ENCODE data around the gene ZNHIT2. TPM values are rescaled to one million over a fixed set of nuclear protein-coding genes. Genes with fewer than 3 reads are reported as not detected.
A peak's percentile ranks its signal among the peaks of the same experiment; 100 is the strongest.

ZNHIT2 gene
- total RNA-seq, 2 experiments from 2014 or later: 9.0 to 9.5 TPM

GRCh38 chr11:65131417-65131776 is 13.9 kb upstream of the ZNHIT2 start:
- H3K9me3 ChIP-seq (ENCODE audit: control insufficient read depth in 1 of 2, insufficient read depth in 1 of 2, low read length in 2 of 2): no peaks in the 10 kb centered on the region
- Mint-ChIP-seq H3K36me3 (ENCODE audit: low read depth) (peaks cover 87% of the 10 kb centered on the region), H3K27me3 (no peaks in the 10 kb centered on the region), H3K4me3 (peak overlapping the region; percentile 56), H3K27ac (peak overlapping the region; percentile 44), H3K9me3 (no peaks in the 10 kb centered on the region), H3K4me1 (ENCODE audit: low read depth) (peaks cover 40% of the 10 kb centered on the region)
- DNase-seq (peak in 1 of 14 experiments; percentile 16), ATAC-seq (ENCODE audit: poor library complexity) (no peak)
- peaks cover 44% of the 10 kb centered on the region for H3K4me1 ChIP-seq (ENCODE audit: insufficient read depth, low read length)
- intact Hi-C loops (cut with DNase I, micrococcal nuclease): loop anchor here in 1 of 2 experiments (5.0 kb wide), 1 partner anchor 214 kb away; the partner anchor contains the start of gene ATG2A
- TF ChIP-seq, protein P1, sequence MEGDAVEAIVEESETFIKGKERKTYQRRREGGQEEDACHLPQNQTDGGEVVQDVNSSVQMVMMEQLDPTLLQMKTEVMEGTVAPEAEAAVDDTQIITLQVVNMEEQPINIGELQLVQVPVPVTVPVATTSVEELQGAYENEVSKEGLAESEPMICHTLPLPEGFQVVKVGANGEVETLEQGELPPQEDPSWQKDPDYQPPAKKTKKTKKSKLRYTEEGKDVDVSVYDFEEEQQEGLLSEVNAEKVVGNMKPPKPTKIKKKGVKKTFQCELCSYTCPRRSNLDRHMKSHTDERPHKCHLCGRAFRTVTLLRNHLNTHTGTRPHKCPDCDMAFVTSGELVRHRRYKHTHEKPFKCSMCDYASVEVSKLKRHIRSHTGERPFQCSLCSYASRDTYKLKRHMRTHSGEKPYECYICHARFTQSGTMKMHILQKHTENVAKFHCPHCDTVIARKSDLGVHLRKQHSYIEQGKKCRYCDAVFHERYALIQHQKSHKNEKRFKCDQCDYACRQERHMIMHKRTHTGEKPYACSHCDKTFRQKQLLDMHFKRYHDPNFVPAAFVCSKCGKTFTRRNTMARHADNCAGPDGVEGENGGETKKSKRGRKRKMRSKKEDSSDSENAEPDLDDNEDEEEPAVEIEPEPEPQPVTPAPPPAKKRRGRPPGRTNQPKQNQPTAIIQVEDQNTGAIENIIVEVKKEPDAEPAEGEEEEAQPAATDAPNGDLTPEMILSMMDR (IDR thresholded peaks at IDR 0.05): no peak
- ChIA-PET CTCF (no interaction called here), POLR2A (interaction anchor here (0.6 to 3.1 kb wide), 3 partner anchors 9 to 352 kb away, joined by 3 to 18 read pairs (median 5); partner anchors contain the start of genes FAU, MRPL49 and TM7SF2)
- peaks cover 68% of the 10 kb centered on the region for H3K36me3 ChIP-seq (ENCODE audit: insufficient read depth, low read length)
- H3K27ac ChIP-seq (ENCODE audit: low read depth in 1 of 2, low read length in 2 of 2): no peak overlapping the region
- H3K27me3 ChIP-seq (ENCODE audit: control insufficient read depth in 1 of 2, insufficient read depth in 2 of 2, low read length in 2 of 2): no peaks in the 10 kb centered on the region
- no peak overlapping the region for H3K4me3 ChIP-seq (ENCODE audit: low read length)

DNA sequence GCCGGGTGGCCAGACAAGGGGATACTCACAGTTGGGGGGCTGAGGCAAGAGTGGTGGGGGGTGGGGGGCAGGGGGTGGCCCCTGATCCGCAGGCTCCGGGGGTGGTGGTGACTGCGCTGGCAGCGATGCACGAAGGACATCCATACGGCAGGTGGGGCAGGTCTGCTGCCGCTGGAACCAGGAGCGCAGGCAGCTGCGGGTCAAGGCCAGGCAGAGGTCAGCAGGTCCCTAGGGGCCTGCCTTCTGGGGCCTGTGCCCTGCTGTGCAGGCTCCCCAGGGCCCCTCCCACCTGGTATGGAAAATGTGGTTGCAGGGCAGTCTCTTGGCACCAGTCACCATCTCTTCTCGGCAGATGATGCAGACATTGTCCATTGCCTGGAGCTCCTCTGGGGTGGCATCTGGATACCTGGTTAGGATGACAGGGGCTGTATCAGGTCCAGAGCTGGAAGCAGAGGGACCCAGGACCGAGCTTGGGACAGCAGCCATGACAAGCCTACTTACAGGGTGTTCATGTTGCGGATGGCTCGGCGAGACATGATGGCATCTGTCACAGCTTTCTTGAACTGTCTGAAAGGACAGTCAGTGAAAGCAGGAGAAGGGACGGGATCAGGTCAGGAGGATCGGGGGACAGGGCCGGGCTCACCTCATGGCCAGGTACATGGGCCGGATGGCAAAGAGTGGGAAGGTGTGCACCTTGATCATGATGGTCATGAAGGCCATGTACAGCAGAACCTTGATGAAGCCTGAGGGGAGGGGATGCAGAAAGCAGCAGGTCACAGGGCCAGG is 13.3 kb upstream of the ZNHIT2 start:
- Mint-ChIP-seq H3K4me1 (ENCODE audit: low read depth) (peaks cover 35% of the 10 kb centered on the region), H3K27ac (peak overlapping the region; percentile 30), H3K27me3 (no peaks in the 10 kb centered on the region), H3K9me3 (no peaks in the 10 kb centered on the region), H3K36me3 (ENCODE audit: low read depth) (peaks cover 93% of the 10 kb centered on the region), H3K4me3 (peak overlapping the region; percentile 56)
- H3K36me3 ChIP-seq (ENCODE audit: insufficient read depth, low read length): peaks cover 74% of the 10 kb centered on the region
- no peak for ATAC-seq (ENCODE audit: poor library complexity)
- no peak overlapping the region for H3K27ac ChIP-seq (ENCODE audit: low read depth in 1 of 2, low read length in 2 of 2)
- ChIA-PET POLR2A (interaction anchor here (0.6 to 3.1 kb wide), 3 partner anchors 9 to 352 kb away, joined by 3 to 18 read pairs (median 6); partner anchors contain the start of genes FAU, MRPL49 and TM7SF2), CTCF (no interaction called here)
- intact Hi-C loops (cut with DNase I, micrococcal nuclease): loop anchor here in 1 of 2 experiments (5.0 kb wide), 1 partner anchor 214 kb away; the partner anchor contains the start of gene ATG2A
- peak in 1 of 14 experiments; percentile 23 for DNase-seq
- H3K4me3 ChIP-seq (ENCODE audit: low read length): no peak overlapping the region
- no peaks in the 10 kb centered on the region for H3K27me3 ChIP-seq (ENCODE audit: control insufficient read depth in 1 of 2, insufficient read depth in 2 of 2, low read length in 2 of 2)
- peaks cover 38% of the 10 kb centered on the region for H3K4me1 ChIP-seq (ENCODE audit: insufficient read depth, low read length)
- H3K9me3 ChIP-seq (ENCODE audit: control insufficient read depth in 1 of 2, insufficient read depth in 1 of 2, low read length in 2 of 2): no peaks in the 10 kb centered on the region
- TF ChIP-seq, protein P1 (IDR thresholded peaks at IDR 0.05): no peak

DNA sequence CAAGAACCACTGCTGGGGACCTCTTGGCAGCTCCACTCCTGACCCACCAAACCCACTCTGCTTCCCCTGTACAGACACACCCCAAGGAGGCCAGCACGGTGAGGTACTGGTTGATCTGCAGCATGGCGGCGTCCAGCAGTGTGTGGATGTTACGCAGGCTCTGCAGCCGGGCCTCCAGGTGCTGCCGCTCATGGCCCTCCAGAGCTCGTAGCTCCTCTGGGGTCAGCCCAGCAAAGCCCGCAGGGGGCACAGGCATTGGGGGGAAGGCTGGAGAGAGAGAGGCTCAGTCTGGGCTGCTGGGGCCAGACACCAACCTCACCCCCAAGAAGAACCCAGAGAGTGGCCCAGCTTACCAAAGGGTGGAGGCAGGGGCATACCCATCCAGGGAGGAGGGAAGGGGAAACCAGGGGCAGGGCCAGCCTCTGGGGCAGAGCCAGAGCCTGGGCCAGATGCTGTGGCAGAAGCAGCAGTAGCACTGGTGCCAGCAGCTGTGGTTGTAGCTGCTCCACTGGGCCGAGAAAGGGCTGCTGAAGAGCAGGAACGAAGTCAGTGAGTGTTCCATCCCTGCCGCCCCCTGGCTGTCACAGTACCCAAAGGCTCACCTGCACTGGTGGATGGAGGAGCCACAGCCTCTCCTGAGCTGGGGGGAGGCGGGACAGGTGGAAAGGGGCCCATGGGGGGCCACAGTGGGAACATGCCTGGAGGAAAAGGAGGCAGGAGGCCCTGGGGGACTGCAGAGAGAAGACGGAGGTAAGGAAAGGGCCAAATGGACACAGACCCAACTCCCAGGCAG is 12.3 kb upstream of the ZNHIT2 start:
- Mint-ChIP-seq H3K4me1 (ENCODE audit: low read depth) (peaks cover 26% of the 10 kb centered on the region), H3K36me3 (ENCODE audit: low read depth) (peaks cover 95% of the 10 kb centered on the region), H3K4me3 (peak overlapping the region; percentile 4), H3K27ac (peak overlapping the region; percentile 14), H3K9me3 (no peaks in the 10 kb centered on the region), H3K27me3 (no peaks in the 10 kb centered on the region)
- Histone ChIP-seq H3K4me3 (ENCODE audit: low read length) (no peak overlapping the region), H3K36me3 (ENCODE audit: insufficient read depth, low read length) (peaks cover 84% of the 10 kb centered on the region), H3K27me3 (ENCODE audit: control insufficient read depth in 1 of 2, insufficient read depth in 2 of 2, low read length in 2 of 2) (no peaks in the 10 kb centered on the region), H3K27ac (ENCODE audit: low read depth in 1 of 2, low read length in 2 of 2) (no peak overlapping the region), H3K9me3 (ENCODE audit: control insufficient read depth in 1 of 2, insufficient read depth in 1 of 2, low read length in 2 of 2) (no peaks in the 10 kb centered on the region), H3K4me1 (ENCODE audit: insufficient read depth, low read length) (peaks cover 28% of the 10 kb centered on the region)
- intact Hi-C loops (cut with DNase I, micrococcal nuclease): loop anchor here in 1 of 2 experiments (5.0 kb wide), 1 partner anchor 213 kb away; the partner anchor contains the start of gene ATG2A
- POLR2A ChIA-PET: interaction anchor here (1.3 to 3.1 kb wide), 2 partner anchors 8 to 18 kb away, joined by 6 to 18 read pairs; partner anchors contain the start of genes FAU, MRPL49 and TM7SF2
- peak in 1 of 14 experiments; percentile 21 for DNase-seq
- TF ChIP-seq, protein P1 (IDR thresholded peaks at IDR 0.05): no peak
- ATAC-seq (ENCODE audit: poor library complexity): no peak
- CTCF ChIA-PET: no interaction called here
